GM12891 (cell line): ENCODE measurements around the gene ARIH2.

Experiments
- POLR2A ChIP-seq: IDR thresholded peaks from 2 replicates; pipeline ENCODE4 v1.6.1; 2011; ENCODE audit warnings: low read depth, low read length, control low read depth
- POLR2AphosphoS5 ChIP-seq: IDR thresholded peaks from 2 replicates; pipeline ENCODE4 v1.6.1; 2011; ENCODE audit warnings: low read depth, low read length, control low read depth
- POU2F2 ChIP-seq: IDR thresholded peaks from 2 replicates; pipeline ENCODE4 v1.6.1; 2011; ENCODE audit warnings: low read depth, mild to moderate bottlenecking, control low read depth, low read length, moderate library complexity
- SPI1 ChIP-seq: IDR thresholded peaks from 2 replicates; pipeline ENCODE4 v1.6.1; 2011; ENCODE audit warnings: low read depth, low read length, control low read depth
- TAF1 ChIP-seq: IDR thresholded peaks from 2 replicates; pipeline ENCODE4 v1.6.1; 2011; ENCODE audit warnings: low read depth, low read length, control low read depth

- TF ChIP-seq POLR2A, result no peak
- no peak for TF ChIP-seq TAF1
- no peak; the same call in 1 of the 2 replicates for TF ChIP-seq SPI1
- TF ChIP-seq POLR2AphosphoS5, result no peak
- TF ChIP-seq POU2F2, result no peak
Measured at GRCh38 chr3:48877671-48878070, 41.0 kb upstream of the ARIH2 start.
